K562 (cell line): ENCODE measurements around the gene ROPN1. TPM values are rescaled to one million over a fixed set of nuclear protein-coding genes. Genes with fewer than 3 reads are reported as not detected.

Source experiments
- ATAC-seq: fragments of 200-7000 bp; cut with Tn5 transposase; 3 replicates; pipeline ENCODE4 v1.9.1; 2020; ENCODE audit warnings: moderate library complexity
- BruUV-seq: library from RNA; stranded (reverse); fragments of 400-500 nt; replicated peaks from 2 replicates; lab custom pipeline; 2021; lab: Mats Ljungman, UMichigan
- CTCF ChIA-PET: fragments of 300-600 bp; formaldehyde crosslinking; extraction: SDS; loops from one replicate; lab custom pipeline; 2021; ENCODE audit warnings: low intra/inter-chr PET ratio; lab: Yijun Ruan, JAX
- POLR2A ChIA-PET: fragments of 300-600, 350-650 bp; sonication (Branson Sonifier 250); formaldehyde crosslinking; extraction: SDS; loops from one replicate; lab custom pipeline; 2021; ENCODE audit warnings: antibody characterized with exemption, inconsistent platforms; lab: Yijun Ruan, JAX
- DNase-seq, 4 experiments: peaks; one replicate each; pipeline versions ENCODE4 v3.0.0 to v3.0.0-alpha.2; 2011 to 2018; ENCODE audit warnings: low spot score in 3 of 4, mixed read lengths in 3 of 4; ENCODE audit errors: extremely low read depth in 1 of 4
- FAIRE-seq: peaks from 2 replicates; lab custom pipeline; 2011; peaks lifted over from hg19 to GRCh38; lab: Jason Lieb, UNC
- H2AFZ ChIP-seq: 2 replicates; pipeline ENCODE4 v1.6.0; 2011; ENCODE audit warnings: low read depth, low read length, control low read depth, inconsistent platforms
- H3K27ac ChIP-seq: fragments of 200-600 bp; 3 replicates; pipeline ENCODE4 v1.8.0; 2011; ENCODE audit warnings: low read depth, mild to moderate bottlenecking, control low read depth, inconsistent platforms, low read length, moderate library complexity, mixed read lengths; ENCODE audit errors: extremely low read depth
- H3K27me3 ChIP-seq, 2 experiments: fragments of 300-600 bp in 1 of 2; 2 replicates in 1 of 2; 3 replicates in 1 of 2; pipeline versions ENCODE4 v1.6.0 to v1.8.0; 2011; ENCODE audit warnings: inconsistent platforms in 2 of 2, low read length in 2 of 2, mild to moderate bottlenecking in 1 of 2, mixed read lengths in 1 of 2, moderate library complexity in 1 of 2; ENCODE audit not compliant: control insufficient read depth in 2 of 2, insufficient read depth in 2 of 2
- H3K36me3 ChIP-seq: fragments of 300-600 bp; 3 replicates; pipeline ENCODE4 v1.8.0; 2011; ENCODE audit warnings: mild to moderate bottlenecking, low read length, inconsistent platforms; ENCODE audit not compliant: control insufficient read depth, insufficient read depth
- H3K4me1 ChIP-seq, 2 experiments: fragments of 200-600 bp in 1 of 2; replicated peaks in 1 of 2; 2 replicates in 1 of 2; 3 replicates in 1 of 2; pipeline versions ENCODE4 v1.5.1 to v1.8.0; 2011; ENCODE audit warnings: inconsistent platforms in 2 of 2, low read length in 2 of 2, mild to moderate bottlenecking in 1 of 2, mixed read lengths in 1 of 2, moderate library complexity in 1 of 2; ENCODE audit not compliant: control insufficient read depth in 2 of 2, insufficient read depth in 2 of 2
- H3K4me2 ChIP-seq: 2 replicates; pipeline ENCODE4 v1.6.1; 2011; ENCODE audit warnings: low read length, control low read depth, inconsistent platforms, mixed read lengths; ENCODE audit not compliant: insufficient read depth
- H3K4me3 ChIP-seq: fragments of 200-600 bp; sonication (generic), shearing (Covaris generic); 2 replicates; pipeline ENCODE4 v1.5.1; 2016; ENCODE audit warnings: control low read depth, inconsistent platforms
- H3K79me2 ChIP-seq: fragments of 200-600 bp; 3 replicates; pipeline ENCODE4 v1.8.0; 2011; ENCODE audit warnings: low read length, inconsistent platforms; ENCODE audit not compliant: control insufficient read depth, insufficient read depth
- H3K9ac ChIP-seq, 2 experiments: 2 replicates each; pipeline versions ENCODE4 v1.6.0 to v1.6.1; 2011; ENCODE audit warnings: low read depth in 2 of 2, low read length in 2 of 2, control low read depth in 1 of 2, inconsistent platforms in 1 of 2, mild to moderate bottlenecking in 1 of 2, mixed read lengths in 1 of 2; ENCODE audit not compliant: insufficient read depth in 1 of 2
- H3K9me1 ChIP-seq: one replicate; pipeline ENCODE4 v1.6.0; 2011; ENCODE audit warnings: inconsistent platforms, mild to moderate bottlenecking, low read length, moderate library complexity; ENCODE audit not compliant: control insufficient read depth, insufficient read depth
- H3K9me3 ChIP-seq: replicated peaks from 2 replicates; pipeline ENCODE4 v1.5.1; 2011; ENCODE audit warnings: low read depth, low read length, inconsistent platforms; ENCODE audit not compliant: control insufficient read depth, insufficient read depth
- H4K20me1 ChIP-seq: replicated peaks from 2 replicates; pipeline ENCODE4 v1.6.1; 2011; ENCODE audit warnings: low read length, inconsistent platforms, mixed read lengths; ENCODE audit not compliant: control insufficient read depth, insufficient read depth
- DDX20 ChIP-seq: fragments of 450-650 bp; IDR thresholded peaks from 2 replicates; pipeline ENCODE4 v1.6.1; 2016; ENCODE audit warnings: missing genetic modification characterization, low read depth, mild to moderate bottlenecking, missing compliant biosample characterization, moderate library complexity
- FOXA3 ChIP-seq, 2 experiments: fragments of 450-650 bp in 1 of 2; sonication (generic) in 1 of 2; formaldehyde crosslinking; IDR thresholded peaks in 1 of 2; conservative IDR thresholded peaks in 1 of 2; 2 replicates each; pipeline versions ENCODE4 v1.4.0 to v1.8.0; 2020 to 2022; ENCODE audit warnings: mild to moderate bottlenecking in 2 of 2, missing genetic modification reagents in 1 of 2
- MEIS2 ChIP-seq: fragments of 450-650 bp; IDR thresholded peaks from 2 replicates; pipeline ENCODE4 v1.6.1; 2014; ENCODE audit warnings: mild to moderate bottlenecking; ENCODE audit not compliant: partially characterized antibody
- NKRF ChIP-seq: fragments of 450-650 bp; IDR thresholded peaks from 2 replicates; pipeline ENCODE4 v1.6.1; 2016; ENCODE audit warnings: borderline replicate concordance
- RBFOX2 ChIP-seq: fragments of 200-400 bp; formaldehyde crosslinking; IDR thresholded peaks from 2 replicates; pipeline ENCODE4 v1.6.1; 2017; ENCODE audit warnings: low read depth, mild to moderate bottlenecking, low read length, moderate library complexity
- ZNF407 ChIP-seq: fragments of 450-650 bp; IDR thresholded peaks from 2 replicates; pipeline ENCODE4 v1.6.1; 2016; ENCODE audit warnings: low read depth
- WGBS: fragments of 100-300 bp; shearing (Covaris generic); methylation state at CpG from one replicate; pipeline ENCODE4 v1.1.6; 2016; ENCODE audit warnings: low coverage, mixed read lengths; ENCODE audit not compliant: insufficient coverage; ENCODE audit errors: missing lambda C conversion rate; 5-methylcytosine and 5-hydroxymethylcytosine counted together
- in situ Hi-C: fragments of 300-500 bp; cut with MboI; formaldehyde crosslinking; loops from 4 replicates; pipeline ENCODE4 v1.15.0; 2018; ENCODE audit warnings: inconsistent platforms, mixed read lengths
- intact Hi-C: fragments of 100-400 bp; cut with micrococcal nuclease; formaldehyde crosslinking; loops from 2 replicates; pipeline ENCODE4 v1.14.2; 2022
- polyA plus RNA-seq, 8 experiments: library from polyadenylated mRNA; depleted of rRNA in 4 of 8; stranded (reverse) in 5 of 8; unstranded in 3 of 8; fragments of >200 nt; fragmentation: Nextera tagmentation in 2 of 8; fragmentation: Illumina TruSeq in 1 of 8; extraction: Ambion mirVana in 2 of 8; extraction: Trizol in 1 of 8; gene quantifications; 2 replicates each; pipeline versions ENCODE4 v1.2.1 to v1.2.3, GENCODE V29; 2011 to 2014; ENCODE audit warnings: inconsistent platforms in 1 of 8, missing spikeins in 1 of 8
- total RNA-seq, 7 experiments: library from RNA; depleted of rRNA in 6 of 7; stranded (reverse); fragments of >200 nt in 6 of 7; fragmentation: Illumina TruSeq in 2 of 7; extraction: Trizol in 2 of 7; gene quantifications; 2 replicates each; pipeline versions ENCODE4 v1.2.1 to v1.2.3, GENCODE V29; 2011 to 2021; ENCODE audit warnings: low replicate concordance in 1 of 7

The ROPN1 gene
- total and polyA plus RNA-seq, 9 of the 15 experiments (the other 6 are each of a cell fraction or from before 2014, with no cell fraction given): not detected

GRCh38 chr3:123936400-123936799 lies 55.5 kb downstream of the ROPN1 start:
- no peaks in the 10 kb centered on the region for H3K79me2 ChIP-seq
- ChIA-PET CTCF (no interaction called here), POLR2A (no interaction called here)
- intact Hi-C loops: no loop called here
- peaks cover 51% of the 10 kb centered on the region; the same call in 2 of the 3 replicates for H3K36me3 ChIP-seq
- TF ChIP-seq DDX20: no peak
- TF ChIP-seq MEIS2: peak; percentile 13
- no peak for TF ChIP-seq ZNF407
- no peak for TF ChIP-seq NKRF
- no peak for TF ChIP-seq RBFOX2
- TF ChIP-seq FOXA3 (CRISPR knock-in tag; conservative IDR thresholded peaks at IDR 0.05 in 1 of 2, IDR thresholded peaks at IDR 0.05 in 1 of 2): no peak
- no peaks in the 10 kb centered on the region for H3K4me1 ChIP-seq
- no peaks in the 10 kb centered on the region for H3K27me3 ChIP-seq
- H3K9me3 ChIP-seq: no peaks in the 10 kb centered on the region
- no peak overlapping the region for H3K4me2 ChIP-seq
- WGBS: 58% methylated on average over 2 of the region's 2 CpGs
- H3K9ac ChIP-seq: no peak overlapping the region
- no TSS peak for BruUV-seq
- no peaks in the 10 kb centered on the region for H3K9me1 ChIP-seq
- no peaks in the 10 kb centered on the region for H4K20me1 ChIP-seq
- ATAC-seq: no peak
- no peak overlapping the region for H3K4me3 ChIP-seq
- FAIRE-seq: no peak
- no peak overlapping the region for H3K27ac ChIP-seq
- in situ Hi-C loops: no loop called here
- DNase-seq: no peak
- H2AFZ ChIP-seq: no peak overlapping the region
